GM18499 (cell line): ENCODE results near the gene FCGR3A.

Experiments
- ATAC-seq: cut with Tn5 transposase; IDR thresholded peaks from one replicate; pipeline ENCODE4 v1.9.1; 2021; ENCODE audit warnings: moderate number of reproducible peaks; ENCODE audit not compliant: insufficient read depth, unreplicated experiment

FCGR3A gene

GRCh38 chr1:161506336-161507223, 43.0 kb downstream of the FCGR3A start:
- no peak for ATAC-seq

DNA sequence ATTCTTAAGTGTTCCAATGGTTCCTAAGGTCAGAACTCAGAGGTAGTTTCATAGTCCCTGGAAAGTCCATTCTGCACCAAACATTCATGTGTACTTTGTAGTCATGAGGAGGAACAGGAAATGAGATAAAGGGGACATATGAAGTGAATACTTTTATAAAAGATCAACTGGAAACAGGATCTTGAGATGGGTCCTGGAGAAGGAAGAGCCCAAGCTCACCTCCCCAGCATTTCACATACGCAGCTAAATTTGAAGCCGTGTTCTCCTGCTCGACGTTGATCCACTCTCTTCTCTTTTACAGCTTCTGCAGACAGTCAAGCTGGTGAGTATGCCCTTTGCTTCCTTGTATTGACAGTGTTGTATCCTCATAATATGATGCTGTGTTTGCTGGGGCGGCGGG, 43.9 kb downstream of the FCGR3A start:
- ATAC-seq: no peak

- ATAC-seq: no peak
Observed at GRCh38 chr1:161503394-161503748, 46.2 kb downstream of the FCGR3A start.

GRCh38 chr1:161502641-161503393, 46.8 kb downstream of the FCGR3A start:
- no peak for ATAC-seq

DNA sequence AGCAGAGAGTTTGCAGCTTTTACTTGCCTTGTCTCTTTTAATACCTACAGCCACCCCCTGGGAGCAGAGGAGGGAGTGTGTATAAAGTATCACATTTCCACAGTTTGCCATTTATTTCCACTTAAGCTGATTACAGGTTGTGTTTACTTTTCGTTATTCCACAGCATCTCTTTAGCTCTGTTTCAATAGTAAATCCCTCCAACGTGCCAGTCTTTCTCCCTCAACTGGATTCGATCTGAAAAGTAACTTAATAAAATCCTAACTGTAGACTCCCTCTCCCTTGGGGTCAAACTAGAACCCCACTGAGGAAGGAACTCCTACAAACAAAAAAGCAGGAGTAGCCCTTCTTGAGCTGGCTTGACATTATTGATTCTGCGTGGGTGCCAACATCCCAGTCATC, 47.4 kb downstream of the FCGR3A start:
- no peak for ATAC-seq

DNA sequence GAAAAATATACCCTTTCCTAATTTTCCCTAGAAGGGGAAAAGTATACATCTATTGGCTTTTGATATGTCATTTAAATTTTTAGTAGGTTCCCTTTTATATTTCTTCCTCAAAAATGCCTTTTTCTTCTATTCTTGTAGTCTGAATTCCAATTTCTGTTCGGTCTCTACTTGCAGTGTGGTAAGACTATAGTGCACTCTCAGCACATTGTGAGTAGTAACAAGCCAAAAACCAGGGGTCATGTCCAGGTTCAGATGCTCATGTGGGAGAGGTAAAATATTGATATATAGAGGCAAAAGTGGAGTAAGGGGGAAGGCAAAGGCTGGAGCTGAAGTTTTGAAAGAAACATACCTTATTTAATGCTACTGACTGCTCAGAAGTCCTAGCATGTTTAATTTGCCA, 48.4 kb downstream of the FCGR3A start:
- ATAC-seq: no peak

DNA sequence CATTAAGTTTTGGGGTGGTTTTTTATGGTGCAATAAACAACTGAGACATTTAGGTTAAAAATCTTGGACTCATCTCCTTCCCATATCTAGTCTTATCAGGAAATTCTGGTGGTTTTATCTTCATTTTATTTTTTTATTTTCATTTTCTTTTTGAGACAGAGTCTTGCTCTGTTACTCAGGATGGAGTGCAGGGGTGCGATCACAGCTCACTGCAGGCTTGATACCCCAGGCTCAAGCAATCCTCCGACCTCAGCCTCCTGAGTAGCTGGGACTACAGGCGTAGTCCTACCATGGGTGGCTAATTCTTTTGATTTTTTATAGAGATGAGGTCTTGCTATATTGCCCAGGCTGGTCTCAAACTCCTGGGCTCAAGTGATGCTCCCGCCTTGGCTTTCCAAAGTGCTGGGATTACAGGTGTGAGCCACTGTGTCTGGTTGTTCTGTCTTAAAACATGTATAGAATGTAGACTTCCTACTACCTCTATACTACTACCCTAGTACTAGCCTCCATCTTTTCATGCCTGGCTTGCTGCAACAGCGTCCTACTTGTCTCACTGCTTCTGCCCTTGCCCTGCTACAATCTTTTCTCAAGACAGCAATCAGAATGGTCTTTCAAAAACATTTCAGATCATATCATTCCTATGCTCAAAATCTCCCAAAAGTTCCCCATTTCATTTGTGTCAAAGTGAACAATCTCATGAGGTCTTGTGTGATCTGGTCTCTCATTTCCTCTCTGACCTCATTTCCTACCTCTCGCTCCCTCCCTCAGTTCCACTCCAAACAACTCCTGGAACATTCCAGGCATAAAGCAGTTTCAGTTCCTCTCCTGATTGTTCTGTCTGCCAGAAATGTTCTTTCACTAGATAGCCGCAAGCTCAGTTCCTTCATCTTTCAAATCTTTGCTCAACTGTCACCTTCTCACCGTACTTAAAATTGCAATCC, 50.2 kb downstream of the FCGR3A start:
- ATAC-seq: no peak

DNA sequence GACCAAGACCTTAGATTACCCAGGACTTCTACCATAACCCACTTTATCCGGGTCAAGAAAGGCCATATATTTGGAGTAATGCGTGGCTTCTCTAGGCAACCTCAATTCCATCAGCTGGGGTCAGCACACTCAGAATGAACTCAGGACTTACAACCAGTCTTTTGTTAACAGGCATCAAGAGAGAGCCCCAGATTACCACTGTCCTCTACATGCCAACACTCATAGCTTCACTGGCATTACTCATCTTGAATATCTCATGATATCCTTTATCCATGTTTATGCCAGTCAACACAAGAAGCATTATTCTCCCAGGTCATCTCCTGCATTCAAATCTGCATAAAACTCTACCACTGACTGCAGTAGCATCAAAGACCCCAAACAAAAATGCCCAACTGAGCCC, 51.0 kb downstream of the FCGR3A start:
- ATAC-seq: no peak

- no peak for ATAC-seq
Observed at GRCh38 chr1:161497961-161498360, 51.7 kb downstream of the FCGR3A start.

DNA sequence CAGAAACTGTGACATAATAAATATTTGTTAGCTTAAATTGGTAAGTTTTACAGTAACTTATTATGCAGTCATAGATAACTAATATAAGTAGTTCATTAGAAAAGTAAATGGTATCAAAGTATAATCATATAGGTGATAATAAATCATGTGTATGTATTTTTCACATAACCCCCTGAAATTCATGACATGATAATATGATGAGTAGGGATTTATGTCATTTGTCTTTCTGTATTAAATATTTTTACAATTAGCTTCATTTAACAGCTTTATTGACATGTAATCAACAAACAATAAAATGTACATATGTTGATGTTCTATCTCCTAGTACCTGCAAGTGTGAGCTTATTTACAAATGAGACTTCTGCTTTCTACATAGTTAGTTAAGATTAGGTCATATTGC, 54.1 kb downstream of the FCGR3A start:
- ATAC-seq: no peak

DNA sequence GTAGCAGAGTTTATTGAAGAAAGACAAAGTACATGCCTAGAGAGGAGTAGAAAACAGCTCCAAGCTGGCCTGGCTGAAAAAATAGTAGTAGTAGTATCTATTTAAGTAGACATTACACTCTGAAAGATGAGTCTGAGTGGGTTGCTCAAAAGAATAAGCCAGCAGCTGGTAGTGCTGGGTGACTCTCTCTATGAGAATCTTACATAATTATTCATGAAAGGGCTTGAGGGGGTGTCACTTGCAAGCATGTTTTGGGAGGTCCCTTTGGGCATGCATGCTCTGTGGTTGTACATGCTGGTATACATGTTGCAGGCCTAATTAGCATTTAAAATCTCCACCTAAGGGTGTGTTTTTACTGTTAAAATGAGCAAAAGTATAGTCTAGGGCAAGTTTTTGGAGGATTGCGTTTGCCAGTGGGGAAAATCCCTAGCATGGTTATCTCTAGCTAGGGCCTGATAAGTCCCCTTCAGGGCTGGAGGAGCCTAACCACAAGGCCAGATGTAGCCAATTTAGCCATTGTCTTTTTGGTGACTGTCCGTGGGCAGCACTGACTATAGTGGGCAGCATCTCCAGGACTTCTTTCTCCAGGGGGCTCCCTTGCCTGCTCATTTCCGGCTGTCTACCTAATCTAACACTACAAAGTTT, 55.4 kb downstream of the FCGR3A start:
- no peak for ATAC-seq

GRCh38 chr1:161492827-161493226, 56.8 kb downstream of the FCGR3A start:
- ATAC-seq: no peak
